Measurements from ENCODE around the gene PBX1.

Gene PBX1

DNA sequence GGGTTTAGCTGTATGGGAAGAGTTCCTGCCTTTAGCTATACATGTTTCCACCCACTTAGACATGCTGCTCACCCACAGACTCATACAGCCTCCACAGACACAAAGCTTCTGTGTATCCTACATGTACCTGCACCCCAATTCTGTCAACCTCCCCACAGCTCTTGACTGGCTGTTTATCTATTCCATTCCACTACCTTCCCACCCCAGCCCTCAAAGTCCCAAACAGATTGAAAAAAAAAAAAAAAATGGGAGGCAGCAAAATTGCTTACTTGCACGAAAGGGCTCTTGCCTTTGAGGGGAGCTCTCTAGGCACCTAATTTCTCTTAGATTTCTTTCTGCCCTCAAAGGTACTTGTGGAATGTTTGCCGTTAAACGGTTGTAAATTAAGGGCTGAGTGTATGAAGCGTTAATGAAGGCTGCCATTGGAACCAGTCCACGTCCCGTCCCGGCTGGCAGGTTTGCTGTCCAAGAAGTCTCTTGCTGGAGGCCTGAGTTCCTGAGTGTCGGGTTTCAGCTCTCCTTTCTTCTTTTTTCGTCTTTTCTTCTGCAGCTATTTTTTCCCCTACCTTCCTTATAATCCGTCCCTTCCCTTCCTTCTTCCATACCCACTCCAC lies 43.6 kb downstream of the PBX1 start (continued):
- TF ChIP-seq, protein P1, sequence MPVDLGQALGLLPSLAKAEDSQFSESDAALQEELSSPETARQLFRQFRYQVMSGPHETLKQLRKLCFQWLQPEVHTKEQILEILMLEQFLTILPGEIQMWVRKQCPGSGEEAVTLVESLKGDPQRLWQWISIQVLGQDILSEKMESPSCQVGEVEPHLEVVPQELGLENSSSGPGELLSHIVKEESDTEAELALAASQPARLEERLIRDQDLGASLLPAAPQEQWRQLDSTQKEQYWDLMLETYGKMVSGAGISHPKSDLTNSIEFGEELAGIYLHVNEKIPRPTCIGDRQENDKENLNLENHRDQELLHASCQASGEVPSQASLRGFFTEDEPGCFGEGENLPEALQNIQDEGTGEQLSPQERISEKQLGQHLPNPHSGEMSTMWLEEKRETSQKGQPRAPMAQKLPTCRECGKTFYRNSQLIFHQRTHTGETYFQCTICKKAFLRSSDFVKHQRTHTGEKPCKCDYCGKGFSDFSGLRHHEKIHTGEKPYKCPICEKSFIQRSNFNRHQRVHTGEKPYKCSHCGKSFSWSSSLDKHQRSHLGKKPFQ (tag by site-specific recombination; IDR thresholded peaks at IDR 0.05), result no peak
- no peak for TF ChIP-seq SALL2 (tag by site-specific recombination; IDR thresholded peaks at IDR 0.05; ENCODE audit: borderline replicate concordance)
- TF ChIP-seq, protein P2, sequence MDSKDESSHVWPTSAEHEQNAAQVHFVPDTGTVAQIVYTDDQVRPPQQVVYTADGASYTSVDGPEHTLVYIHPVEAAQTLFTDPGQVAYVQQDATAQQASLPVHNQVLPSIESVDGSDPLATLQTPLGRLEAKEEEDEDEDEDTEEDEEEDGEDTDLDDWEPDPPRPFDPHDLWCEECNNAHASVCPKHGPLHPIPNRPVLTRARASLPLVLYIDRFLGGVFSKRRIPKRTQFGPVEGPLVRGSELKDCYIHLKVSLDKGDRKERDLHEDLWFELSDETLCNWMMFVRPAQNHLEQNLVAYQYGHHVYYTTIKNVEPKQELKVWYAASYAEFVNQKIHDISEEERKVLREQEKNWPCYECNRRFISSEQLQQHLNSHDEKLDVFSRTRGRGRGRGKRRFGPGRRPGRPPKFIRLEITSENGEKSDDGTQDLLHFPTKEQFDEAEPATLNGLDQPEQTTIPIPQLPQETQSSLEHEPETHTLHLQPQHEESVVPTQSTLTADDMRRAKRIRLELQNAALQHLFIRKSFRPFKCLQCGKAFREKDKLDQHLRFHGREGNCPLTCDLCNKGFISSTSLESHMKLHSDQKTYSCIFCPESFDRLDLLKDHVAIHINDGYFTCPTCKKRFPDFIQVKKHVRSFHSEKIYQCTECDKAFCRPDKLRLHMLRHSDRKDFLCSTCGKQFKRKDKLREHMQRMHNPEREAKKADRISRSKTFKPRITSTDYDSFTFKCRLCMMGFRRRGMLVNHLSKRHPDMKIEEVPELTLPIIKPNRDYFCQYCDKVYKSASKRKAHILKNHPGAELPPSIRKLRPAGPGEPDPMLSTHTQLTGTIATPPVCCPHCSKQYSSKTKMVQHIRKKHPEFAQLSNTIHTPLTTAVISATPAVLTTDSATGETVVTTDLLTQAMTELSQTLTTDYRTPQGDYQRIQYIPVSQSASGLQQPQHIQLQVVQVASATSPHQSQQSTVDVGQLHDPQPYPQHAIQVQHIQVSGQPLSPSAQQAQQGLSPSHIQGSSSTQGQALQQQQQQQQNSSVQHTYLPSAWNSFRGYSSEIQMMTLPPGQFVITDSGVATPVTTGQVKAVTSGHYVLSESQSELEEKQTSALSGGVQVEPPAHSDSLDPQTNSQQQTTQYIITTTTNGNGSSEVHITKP (tag by site-specific recombination; IDR thresholded peaks at IDR 0.05), result peak; percentile 77
- no peak for TF ChIP-seq ZNF175 (tag by site-specific recombination; IDR thresholded peaks at IDR 0.05)
- no peak for TF ChIP-seq ZNF416 (tag by site-specific recombination; IDR thresholded peaks at IDR 0.05)
- TF ChIP-seq, protein P3, sequence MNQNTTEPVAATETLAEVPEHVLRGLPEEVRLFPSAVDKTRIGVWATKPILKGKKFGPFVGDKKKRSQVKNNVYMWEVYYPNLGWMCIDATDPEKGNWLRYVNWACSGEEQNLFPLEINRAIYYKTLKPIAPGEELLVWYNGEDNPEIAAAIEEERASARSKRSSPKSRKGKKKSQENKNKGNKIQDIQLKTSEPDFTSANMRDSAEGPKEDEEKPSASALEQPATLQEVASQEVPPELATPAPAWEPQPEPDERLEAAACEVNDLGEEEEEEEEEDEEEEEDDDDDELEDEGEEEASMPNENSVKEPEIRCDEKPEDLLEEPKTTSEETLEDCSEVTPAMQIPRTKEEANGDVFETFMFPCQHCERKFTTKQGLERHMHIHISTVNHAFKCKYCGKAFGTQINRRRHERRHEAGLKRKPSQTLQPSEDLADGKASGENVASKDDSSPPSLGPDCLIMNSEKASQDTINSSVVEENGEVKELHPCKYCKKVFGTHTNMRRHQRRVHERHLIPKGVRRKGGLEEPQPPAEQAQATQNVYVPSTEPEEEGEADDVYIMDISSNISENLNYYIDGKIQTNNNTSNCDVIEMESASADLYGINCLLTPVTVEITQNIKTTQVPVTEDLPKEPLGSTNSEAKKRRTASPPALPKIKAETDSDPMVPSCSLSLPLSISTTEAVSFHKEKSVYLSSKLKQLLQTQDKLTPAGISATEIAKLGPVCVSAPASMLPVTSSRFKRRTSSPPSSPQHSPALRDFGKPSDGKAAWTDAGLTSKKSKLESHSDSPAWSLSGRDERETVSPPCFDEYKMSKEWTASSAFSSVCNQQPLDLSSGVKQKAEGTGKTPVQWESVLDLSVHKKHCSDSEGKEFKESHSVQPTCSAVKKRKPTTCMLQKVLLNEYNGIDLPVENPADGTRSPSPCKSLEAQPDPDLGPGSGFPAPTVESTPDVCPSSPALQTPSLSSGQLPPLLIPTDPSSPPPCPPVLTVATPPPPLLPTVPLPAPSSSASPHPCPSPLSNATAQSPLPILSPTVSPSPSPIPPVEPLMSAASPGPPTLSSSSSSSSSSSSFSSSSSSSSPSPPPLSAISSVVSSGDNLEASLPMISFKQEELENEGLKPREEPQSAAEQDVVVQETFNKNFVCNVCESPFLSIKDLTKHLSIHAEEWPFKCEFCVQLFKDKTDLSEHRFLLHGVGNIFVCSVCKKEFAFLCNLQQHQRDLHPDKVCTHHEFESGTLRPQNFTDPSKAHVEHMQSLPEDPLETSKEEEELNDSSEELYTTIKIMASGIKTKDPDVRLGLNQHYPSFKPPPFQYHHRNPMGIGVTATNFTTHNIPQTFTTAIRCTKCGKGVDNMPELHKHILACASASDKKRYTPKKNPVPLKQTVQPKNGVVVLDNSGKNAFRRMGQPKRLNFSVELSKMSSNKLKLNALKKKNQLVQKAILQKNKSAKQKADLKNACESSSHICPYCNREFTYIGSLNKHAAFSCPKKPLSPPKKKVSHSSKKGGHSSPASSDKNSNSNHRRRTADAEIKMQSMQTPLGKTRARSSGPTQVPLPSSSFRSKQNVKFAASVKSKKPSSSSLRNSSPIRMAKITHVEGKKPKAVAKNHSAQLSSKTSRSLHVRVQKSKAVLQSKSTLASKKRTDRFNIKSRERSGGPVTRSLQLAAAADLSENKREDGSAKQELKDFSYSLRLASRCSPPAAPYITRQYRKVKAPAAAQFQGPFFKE (tag by site-specific recombination; IDR thresholded peaks at IDR 0.05; ENCODE audit: borderline replicate concordance), result no peak
- TF ChIP-seq, protein P4, sequence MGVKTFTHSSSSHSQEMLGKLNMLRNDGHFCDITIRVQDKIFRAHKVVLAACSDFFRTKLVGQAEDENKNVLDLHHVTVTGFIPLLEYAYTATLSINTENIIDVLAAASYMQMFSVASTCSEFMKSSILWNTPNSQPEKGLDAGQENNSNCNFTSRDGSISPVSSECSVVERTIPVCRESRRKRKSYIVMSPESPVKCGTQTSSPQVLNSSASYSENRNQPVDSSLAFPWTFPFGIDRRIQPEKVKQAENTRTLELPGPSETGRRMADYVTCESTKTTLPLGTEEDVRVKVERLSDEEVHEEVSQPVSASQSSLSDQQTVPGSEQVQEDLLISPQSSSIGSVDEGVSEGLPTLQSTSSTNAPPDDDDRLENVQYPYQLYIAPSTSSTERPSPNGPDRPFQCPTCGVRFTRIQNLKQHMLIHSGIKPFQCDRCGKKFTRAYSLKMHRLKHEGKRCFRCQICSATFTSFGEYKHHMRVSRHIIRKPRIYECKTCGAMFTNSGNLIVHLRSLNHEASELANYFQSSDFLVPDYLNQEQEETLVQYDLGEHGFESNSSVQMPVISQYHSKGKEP (tag by site-specific recombination; IDR thresholded peaks at IDR 0.05), result peak; percentile 53; the same call in 1 of the 2 replicates
- 0 out of 2 replicates have a peak, but pooled peaks have one; percentile 18 for TF ChIP-seq ZSCAN16 (tag by site-specific recombination; IDR thresholded peaks at IDR 0.05)
- TF ChIP-seq, protein P5, sequence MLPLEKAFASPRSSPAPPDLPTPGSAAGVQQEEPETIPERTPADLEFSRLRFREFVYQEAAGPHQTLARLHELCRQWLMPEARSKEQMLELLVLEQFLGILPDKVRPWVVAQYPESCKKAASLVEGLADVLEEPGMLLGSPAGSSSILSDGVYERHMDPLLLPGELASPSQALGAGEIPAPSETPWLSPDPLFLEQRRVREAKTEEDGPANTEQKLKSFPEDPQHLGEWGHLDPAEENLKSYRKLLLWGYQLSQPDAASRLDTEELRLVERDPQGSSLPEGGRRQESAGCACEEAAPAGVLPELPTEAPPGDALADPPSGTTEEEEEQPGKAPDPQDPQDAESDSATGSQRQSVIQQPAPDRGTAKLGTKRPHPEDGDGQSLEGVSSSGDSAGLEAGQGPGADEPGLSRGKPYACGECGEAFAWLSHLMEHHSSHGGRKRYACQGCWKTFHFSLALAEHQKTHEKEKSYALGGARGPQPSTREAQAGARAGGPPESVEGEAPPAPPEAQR (tag by site-specific recombination; IDR thresholded peaks at IDR 0.05), result no peak
- TF ChIP-seq KLF9 (tag by site-specific recombination; IDR thresholded peaks at IDR 0.05; ENCODE audit: low read depth), result no peak
- TF ChIP-seq, protein P6, sequence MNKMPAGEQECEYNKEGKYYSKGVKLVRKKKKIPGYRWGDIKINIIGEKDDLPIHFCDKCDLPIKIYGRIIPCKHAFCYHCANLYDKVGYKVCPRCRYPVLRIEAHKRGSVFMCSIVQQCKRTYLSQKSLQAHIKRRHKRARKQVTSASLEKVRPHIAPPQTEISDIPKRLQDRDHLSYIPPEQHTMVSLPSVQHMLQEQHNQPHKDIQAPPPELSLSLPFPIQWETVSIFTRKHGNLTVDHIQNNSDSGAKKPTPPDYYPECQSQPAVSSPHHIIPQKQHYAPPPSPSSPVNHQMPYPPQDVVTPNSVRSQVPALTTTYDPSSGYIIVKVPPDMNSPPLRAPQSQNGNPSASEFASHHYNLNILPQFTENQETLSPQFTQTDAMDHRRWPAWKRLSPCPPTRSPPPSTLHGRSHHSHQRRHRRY (tag by site-specific recombination; IDR thresholded peaks at IDR 0.05), result no peak
- TF ChIP-seq ZNF311 (tag by site-specific recombination; IDR thresholded peaks at IDR 0.05; ENCODE audit: borderline replicate concordance), result no peak
- TF ChIP-seq GLI2 (tag by site-specific recombination; IDR thresholded peaks at IDR 0.05; ENCODE audit: borderline replicate concordance, low read depth), result no peak
- no peak for TF ChIP-seq ZNF394 (tag by site-specific recombination; IDR thresholded peaks at IDR 0.05; ENCODE audit: borderline replicate concordance)
- no peak for TF ChIP-seq ZNF404 (tag by site-specific recombination; IDR thresholded peaks at IDR 0.05)
- TF ChIP-seq, protein P7, sequence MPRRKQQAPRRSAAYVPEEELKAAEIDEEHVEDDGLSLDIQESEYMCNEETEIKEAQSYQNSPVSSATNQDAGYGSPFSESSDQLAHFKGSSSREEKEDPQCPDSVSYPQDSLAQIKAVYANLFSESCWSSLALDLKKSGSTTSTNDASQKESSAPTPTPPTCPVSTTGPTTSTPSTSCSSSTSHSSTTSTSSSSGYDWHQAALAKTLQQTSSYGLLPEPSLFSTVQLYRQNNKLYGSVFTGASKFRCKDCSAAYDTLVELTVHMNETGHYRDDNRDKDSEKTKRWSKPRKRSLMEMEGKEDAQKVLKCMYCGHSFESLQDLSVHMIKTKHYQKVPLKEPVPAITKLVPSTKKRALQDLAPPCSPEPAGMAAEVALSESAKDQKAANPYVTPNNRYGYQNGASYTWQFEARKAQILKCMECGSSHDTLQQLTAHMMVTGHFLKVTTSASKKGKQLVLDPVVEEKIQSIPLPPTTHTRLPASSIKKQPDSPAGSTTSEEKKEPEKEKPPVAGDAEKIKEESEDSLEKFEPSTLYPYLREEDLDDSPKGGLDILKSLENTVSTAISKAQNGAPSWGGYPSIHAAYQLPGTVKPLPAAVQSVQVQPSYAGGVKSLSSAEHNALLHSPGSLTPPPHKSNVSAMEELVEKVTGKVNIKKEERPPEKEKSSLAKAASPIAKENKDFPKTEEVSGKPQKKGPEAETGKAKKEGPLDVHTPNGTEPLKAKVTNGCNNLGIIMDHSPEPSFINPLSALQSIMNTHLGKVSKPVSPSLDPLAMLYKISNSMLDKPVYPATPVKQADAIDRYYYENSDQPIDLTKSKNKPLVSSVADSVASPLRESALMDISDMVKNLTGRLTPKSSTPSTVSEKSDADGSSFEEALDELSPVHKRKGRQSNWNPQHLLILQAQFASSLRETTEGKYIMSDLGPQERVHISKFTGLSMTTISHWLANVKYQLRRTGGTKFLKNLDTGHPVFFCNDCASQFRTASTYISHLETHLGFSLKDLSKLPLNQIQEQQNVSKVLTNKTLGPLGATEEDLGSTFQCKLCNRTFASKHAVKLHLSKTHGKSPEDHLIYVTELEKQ (tag by site-specific recombination; IDR thresholded peaks at IDR 0.05; ENCODE audit: borderline replicate concordance), result 0 out of 2 replicates have a peak, but pooled peaks have one; percentile 17
- no peak for TF ChIP-seq ZNF571 (tag by site-specific recombination; IDR thresholded peaks at IDR 0.05)
- no peak for TF ChIP-seq ZNF221 (tag by site-specific recombination; IDR thresholded peaks at IDR 0.05; ENCODE audit: borderline replicate concordance)
